Astrocyte (in vitro differentiated cells and primary cell): ENCODE measurements around the gene PDGFA. TPM values are rescaled to one million over a fixed set of nuclear protein-coding genes. Genes with fewer than 3 reads are reported as not detected.

Source experiments
- DNase-seq: peaks from one replicate; pipeline ENCODE4 v3.0.0-alpha.2; 2010; ENCODE audit warnings: low read depth
- FAIRE-seq: peaks from 2 replicates; lab custom pipeline; 2011; peaks lifted over from hg19 to GRCh38; lab: Jason Lieb, UNC
- H2AFZ ChIP-seq: 2 replicates; pipeline ENCODE4 v1.6.0; 2012; ENCODE audit warnings: low read depth, low read length, inconsistent platforms
- H3K27ac ChIP-seq: 2 replicates; pipeline ENCODE4 v1.5.1; 2011; ENCODE audit warnings: low read depth, low read length, inconsistent platforms
- H3K27me3 ChIP-seq: 2 replicates; pipeline ENCODE4 v1.6.0; 2011; ENCODE audit warnings: low read length, inconsistent platforms; ENCODE audit not compliant: insufficient read depth
- H3K36me3 ChIP-seq: 2 replicates; pipeline ENCODE4 v1.5.1; 2011; ENCODE audit warnings: low read length, inconsistent platforms; ENCODE audit not compliant: insufficient read depth
- H3K4me1 ChIP-seq: 2 replicates; pipeline ENCODE4 v1.5.1; 2011; ENCODE audit warnings: low read length, inconsistent platforms; ENCODE audit not compliant: insufficient read depth
- H3K4me2 ChIP-seq: 2 replicates; pipeline ENCODE4 v1.6.0; 2012; ENCODE audit warnings: low read length, inconsistent platforms
- H3K4me3 ChIP-seq: 2 replicates; pipeline ENCODE4 v1.5.1; 2011; ENCODE audit warnings: low read depth, mild to moderate bottlenecking, low read length, inconsistent platforms; ENCODE audit not compliant: insufficient read depth
- H3K79me2 ChIP-seq: 2 replicates; pipeline ENCODE4 v1.6.0; 2012; ENCODE audit warnings: mild to moderate bottlenecking, low read length, inconsistent platforms; ENCODE audit not compliant: insufficient read depth
- H3K9ac ChIP-seq: 2 replicates; pipeline ENCODE4 v1.6.0; 2012; ENCODE audit warnings: mild to moderate bottlenecking, low read length, inconsistent platforms
- H3K9me3 ChIP-seq: 2 replicates; pipeline ENCODE4 v1.5.1; 2012; ENCODE audit warnings: low read depth, mild to moderate bottlenecking, low read length, inconsistent platforms; ENCODE audit not compliant: insufficient read depth
- H4K20me1 ChIP-seq: 2 replicates; pipeline ENCODE4 v1.6.0; 2012; ENCODE audit warnings: low read length, inconsistent platforms; ENCODE audit not compliant: insufficient read depth
- H3K27ac Mint-ChIP-seq: one replicate; pipeline ENCODE4 v1.8.0; 2021; ENCODE audit warnings: mild to moderate bottlenecking, mixed read lengths; ENCODE audit not compliant: unreplicated experiment
- H3K27me3 Mint-ChIP-seq: one replicate; pipeline ENCODE4 v1.8.0; 2021; ENCODE audit warnings: low read depth, mixed read lengths; ENCODE audit not compliant: unreplicated experiment
- H3K36me3 Mint-ChIP-seq: one replicate; pipeline ENCODE4 v1.8.0; 2021; ENCODE audit warnings: low read depth, mixed read lengths; ENCODE audit not compliant: unreplicated experiment
- H3K4me1 Mint-ChIP-seq: one replicate; pipeline ENCODE4 v1.8.0; 2021; ENCODE audit warnings: low read depth, mixed read lengths; ENCODE audit not compliant: unreplicated experiment
- H3K4me3 Mint-ChIP-seq: one replicate; pipeline ENCODE4 v1.8.0; 2021; ENCODE audit warnings: mild to moderate bottlenecking, moderate library complexity, mixed read lengths; ENCODE audit not compliant: unreplicated experiment
- H3K9me3 Mint-ChIP-seq: one replicate; pipeline ENCODE4 v1.8.0; 2021; ENCODE audit warnings: mild to moderate bottlenecking, mixed read lengths; ENCODE audit not compliant: unreplicated experiment
- CTCF ChIP-seq: IDR thresholded peaks from 2 replicates; pipeline ENCODE4 v1.5.1; 2011; ENCODE audit warnings: low read depth, mild to moderate bottlenecking, inconsistent platforms, low read length, moderate library complexity; ENCODE audit not compliant: insufficient read depth
- EZH2 ChIP-seq: IDR thresholded peaks from 2 replicates; pipeline ENCODE4 v1.6.1; 2012; ENCODE audit warnings: mild to moderate bottlenecking, low read length, inconsistent platforms; ENCODE audit not compliant: insufficient read depth
- total RNA-seq: library from RNA; stranded (reverse); gene quantifications from 2 replicates; pipeline ENCODE4 v1.2.1, GENCODE V29; 2021

PDGFA gene
- total RNA-seq, 1 donor from 2014 or later = 47.1 TPM

GRCh38 chr7:522071-522950 lies 2.7 kb upstream of the PDGFA start:
- DNase-seq = peak; percentile 50
- TF ChIP-seq CTCF = no peak
- TF ChIP-seq EZH2 = peak; percentile 94
- no peak overlapping the region for H2AFZ ChIP-seq
- H3K79me2 ChIP-seq = peaks cover 15% of the 10 kb centered on the region
- no peak overlapping the region for H3K9ac ChIP-seq
- H3K4me3 ChIP-seq = peak overlapping the region; percentile 42
- H3K4me1 ChIP-seq = peaks cover 19% of the 10 kb centered on the region
- no peaks in the 10 kb centered on the region for H3K9me3 ChIP-seq
- no peak overlapping the region for H3K4me3 Mint-ChIP-seq
- H3K4me2 ChIP-seq = peak overlapping the region; percentile 83
- H3K27ac ChIP-seq = no peak overlapping the region
- no peaks in the 10 kb centered on the region for H3K36me3 Mint-ChIP-seq
- H3K4me1 Mint-ChIP-seq = no peaks in the 10 kb centered on the region
- no peak for FAIRE-seq
- peaks cover 10% of the 10 kb centered on the region for H3K27me3 Mint-ChIP-seq
- H3K36me3 ChIP-seq = no peaks in the 10 kb centered on the region
- H3K27ac Mint-ChIP-seq = no peak overlapping the region
- H4K20me1 ChIP-seq = peaks cover 18% of the 10 kb centered on the region
- peaks cover 20% of the 10 kb centered on the region for H3K27me3 ChIP-seq
- peaks cover 3% of the 10 kb centered on the region for H3K9me3 Mint-ChIP-seq

GRCh38 chr7:521221-522070 lies 1.8 kb upstream of the PDGFA start:
- Mint-ChIP-seq H3K4me1 (no peaks in the 10 kb centered on the region), H3K36me3 (no peaks in the 10 kb centered on the region), H3K27me3 (peaks cover 10% of the 10 kb centered on the region), H3K27ac (no peak overlapping the region), H3K9me3 (peaks cover 2% of the 10 kb centered on the region), H3K4me3 (peak overlapping the region; percentile 71)
- Histone ChIP-seq H3K4me3 (peak overlapping the region; percentile 42), H2AFZ (no peak overlapping the region), H3K36me3 (no peaks in the 10 kb centered on the region), H3K27ac (no peak overlapping the region), H3K9ac (peak overlapping the region; percentile 6), H3K9me3 (no peaks in the 10 kb centered on the region), H3K27me3 (peaks cover 20% of the 10 kb centered on the region), H3K4me2 (peak overlapping the region; percentile 83), H3K4me1 (peaks cover 19% of the 10 kb centered on the region), H3K79me2 (peaks cover 23% of the 10 kb centered on the region), H4K20me1 (peaks cover 18% of the 10 kb centered on the region)
- TF ChIP-seq EZH2 (no peak), CTCF (no peak)
- FAIRE-seq = no peak
- no peak for DNase-seq
